HG03175 (cell line): ENCODE results near the gene IP6K2.

Experiments used
- ATAC-seq: cut with Tn5 transposase; IDR thresholded peaks from one replicate; pipeline ENCODE4 v1.9.1; 2021; ENCODE audit warnings: mild to moderate bottlenecking, moderate library complexity; ENCODE audit not compliant: unreplicated experiment

Gene IP6K2

GRCh38 chr3:48644898-48645760 is 71.9 kb downstream of the IP6K2 start:
- ATAC-seq, result no peak

GRCh38 chr3:48642605-48643004 is 74.4 kb downstream of the IP6K2 start:
- ATAC-seq, result no peak

DNA sequence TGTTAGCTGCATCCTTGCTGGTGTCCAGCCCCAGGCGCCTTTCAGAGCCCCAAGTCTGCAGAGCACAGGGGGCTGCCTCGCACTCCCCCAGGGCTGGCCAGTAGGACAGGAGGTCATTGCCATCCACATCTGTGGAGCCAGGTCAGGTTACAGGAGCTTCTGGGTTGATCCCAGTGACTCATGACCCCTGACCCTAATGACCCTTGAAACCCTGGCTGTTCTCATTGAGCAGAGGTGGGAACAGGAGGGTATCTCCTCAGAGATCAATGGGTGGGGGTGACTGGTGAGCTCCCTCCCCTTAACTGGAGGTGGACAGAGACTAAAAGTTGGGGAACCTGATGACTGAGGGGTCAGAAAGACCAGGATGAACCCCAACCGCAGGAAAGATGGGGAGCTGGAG is 75.6 kb downstream of the IP6K2 start:
- ATAC-seq, result no peak

DNA sequence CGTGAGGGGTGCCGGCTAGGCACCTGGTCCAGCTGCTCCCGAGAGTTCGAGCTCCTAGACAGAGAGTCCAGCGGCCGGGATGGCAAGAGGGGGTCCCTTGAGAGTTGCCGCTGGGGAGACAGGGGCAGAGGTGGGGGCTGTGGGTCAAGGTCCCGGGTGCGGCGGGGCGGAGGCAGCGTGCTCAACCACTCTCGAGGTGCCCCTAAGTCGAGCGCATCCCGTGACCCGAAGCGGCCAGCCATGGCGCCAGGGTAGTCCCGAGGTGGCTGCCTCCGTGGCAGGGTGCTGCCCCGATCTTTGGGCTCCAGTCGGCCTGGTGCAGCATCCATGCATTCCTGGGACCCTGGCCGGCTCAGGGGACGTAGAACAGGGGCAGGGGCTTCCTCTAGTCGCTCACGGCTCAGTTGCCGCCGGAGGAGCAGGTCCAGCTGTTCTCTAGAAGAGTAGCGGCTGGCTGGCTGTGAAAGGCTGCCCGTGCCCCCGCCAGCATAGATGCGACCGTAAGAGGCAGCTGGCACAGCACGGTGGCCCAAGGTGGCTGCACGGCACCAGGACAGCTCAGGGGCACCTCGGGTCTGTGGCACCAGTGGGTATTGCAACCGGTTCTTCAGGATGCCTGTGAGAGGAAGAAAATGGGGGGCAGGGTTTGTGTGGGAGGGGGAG is 76.9 kb downstream of the IP6K2 start:
- ATAC-seq, result no peak
